ENCODE measurements around the gene VTCN1. TPM values are rescaled to one million over a fixed set of nuclear protein-coding genes. Genes with fewer than 3 reads are reported as not detected.

VTCN1 gene
- total RNA-seq, 2 donors from 2014 or later, result not detected

GRCh38 chr1:117101334-117101733 lies 109.4 kb downstream of the VTCN1 start:
- Histone ChIP-seq H3K27ac (ENCODE audit: low read depth, low read length) (no peak overlapping the region), H3K9ac (ENCODE audit: extremely low read depth, low read length, poor library complexity, severe bottlenecking) (no peak overlapping the region), H3K4me1 (ENCODE audit: control insufficient read depth, insufficient read depth, low read length) (no peaks in the 10 kb centered on the region), H3K4me3 (ENCODE audit: low read length) (no peak overlapping the region), H3K9me3 (ENCODE audit: control insufficient read depth, low read length) (no peaks in the 10 kb centered on the region), H3K36me3 (ENCODE audit: control insufficient read depth, insufficient read depth, low read length) (peaks cover 72% of the 10 kb centered on the region), H3K27me3 (ENCODE audit: control insufficient read depth, insufficient read depth, low read length, poor library complexity, severe bottlenecking) (no peaks in the 10 kb centered on the region)
- H3K4me3 Mint-ChIP-seq, result no peak overlapping the region
- WGBS, 2 experiments (ENCODE audit: insufficient coverage in 1 of 2, insufficient read length in 1 of 2), result 100% methylated on average over 1 of the region's 1 CpG
- H3K36me3 Mint-ChIP-seq (ENCODE audit: low read depth), result peaks cover 55% of the 10 kb centered on the region
- no peaks in the 10 kb centered on the region for H3K27me3 Mint-ChIP-seq (ENCODE audit: insufficient read depth)
- H3K9me3 Mint-ChIP-seq, result no peaks in the 10 kb centered on the region
- no peak for TF ChIP-seq CTCF (conservative IDR thresholded peaks at IDR 0.05)
- H3K4me1 Mint-ChIP-seq, result no peaks in the 10 kb centered on the region
- DNase-seq, result no peak
- H3K27ac Mint-ChIP-seq, result no peak overlapping the region

GRCh38 chr1:117098287-117098890 lies 112.3 kb downstream of the VTCN1 start:
- Histone ChIP-seq H3K4me3 (ENCODE audit: low read length) (no peak overlapping the region), H3K36me3 (ENCODE audit: control insufficient read depth, insufficient read depth, low read length) (peaks cover 83% of the 10 kb centered on the region), H3K4me1 (ENCODE audit: control insufficient read depth, insufficient read depth, low read length) (no peaks in the 10 kb centered on the region), H3K9ac (ENCODE audit: extremely low read depth, low read length, poor library complexity, severe bottlenecking) (no peak overlapping the region), H3K9me3 (ENCODE audit: control insufficient read depth, low read length) (no peaks in the 10 kb centered on the region), H3K27ac (ENCODE audit: low read depth, low read length) (no peak overlapping the region), H3K27me3 (ENCODE audit: control insufficient read depth, insufficient read depth, low read length, poor library complexity, severe bottlenecking) (no peaks in the 10 kb centered on the region)
- no peak overlapping the region for H3K4me3 Mint-ChIP-seq
- H3K27me3 Mint-ChIP-seq (ENCODE audit: insufficient read depth), result no peaks in the 10 kb centered on the region
- H3K27ac Mint-ChIP-seq, result no peak overlapping the region
- DNase-seq, result no peak
- H3K36me3 Mint-ChIP-seq (ENCODE audit: low read depth), result peaks cover 69% of the 10 kb centered on the region
- 94 to 100% methylated on average over 2 to 4 of the region's 4 CpGs for WGBS, 2 experiments (ENCODE audit: insufficient coverage in 1 of 2, insufficient read length in 1 of 2)
- TF ChIP-seq CTCF (conservative IDR thresholded peaks at IDR 0.05), result no peak
- no peaks in the 10 kb centered on the region for H3K4me1 Mint-ChIP-seq
- no peaks in the 10 kb centered on the region for H3K9me3 Mint-ChIP-seq

- Mint-ChIP-seq H3K4me3 (no peak overlapping the region), H3K4me1 (peaks cover 4% of the 10 kb centered on the region), H3K36me3 (ENCODE audit: low read depth) (peaks cover 70% of the 10 kb centered on the region), H3K27me3 (ENCODE audit: insufficient read depth) (no peaks in the 10 kb centered on the region), H3K9me3 (no peaks in the 10 kb centered on the region), H3K27ac (no peak overlapping the region)
- H3K36me3 ChIP-seq (ENCODE audit: control insufficient read depth, insufficient read depth, low read length), result peaks cover 88% of the 10 kb centered on the region
- H3K4me3 ChIP-seq (ENCODE audit: low read length), result no peak overlapping the region
- H3K27me3 ChIP-seq (ENCODE audit: control insufficient read depth, insufficient read depth, low read length, poor library complexity, severe bottlenecking), result no peaks in the 10 kb centered on the region
- H3K9me3 ChIP-seq (ENCODE audit: control insufficient read depth, low read length), result no peaks in the 10 kb centered on the region
- no peak for TF ChIP-seq CTCF (conservative IDR thresholded peaks at IDR 0.05)
- DNase-seq, result no peak
- whole genome bisulfite sequencing, 2 experiments (ENCODE audit: insufficient coverage in 1 of 2, insufficient read length in 1 of 2), result 91 to 94% methylated on average over 4 of the region's 4 CpGs
- no peak overlapping the region for H3K9ac ChIP-seq (ENCODE audit: extremely low read depth, low read length, poor library complexity, severe bottlenecking)
- no peaks in the 10 kb centered on the region for H3K4me1 ChIP-seq (ENCODE audit: control insufficient read depth, insufficient read depth, low read length)
- no peak overlapping the region for H3K27ac ChIP-seq (ENCODE audit: low read depth, low read length)
These were observed 113.3 kb downstream of the VTCN1 start for GRCh38 chr1:117097443-117097842.

Measured in endodermal cell (in vitro differentiated cells).